HTR-8/SVneo (cell line): Measurements from ENCODE around the gene SEMA4A.
"Not testable (repeated sequence)": the region's sequence is repeated elsewhere in the genome, so short reads cannot be mapped to it uniquely, and the experiment has no call there.

ENCODE experiments used
- DNase-seq: peaks from one replicate; pipeline ENCODE4 v3.0.0; 2011; ENCODE audit warnings: low spot score, mixed read lengths; ENCODE audit not compliant: insufficient read length
- FAIRE-seq: peaks from 2 replicates; lab custom pipeline; 2011; peaks lifted over from hg19 to GRCh38; lab: Jason Lieb, UNC

SEMA4A gene

DNA sequence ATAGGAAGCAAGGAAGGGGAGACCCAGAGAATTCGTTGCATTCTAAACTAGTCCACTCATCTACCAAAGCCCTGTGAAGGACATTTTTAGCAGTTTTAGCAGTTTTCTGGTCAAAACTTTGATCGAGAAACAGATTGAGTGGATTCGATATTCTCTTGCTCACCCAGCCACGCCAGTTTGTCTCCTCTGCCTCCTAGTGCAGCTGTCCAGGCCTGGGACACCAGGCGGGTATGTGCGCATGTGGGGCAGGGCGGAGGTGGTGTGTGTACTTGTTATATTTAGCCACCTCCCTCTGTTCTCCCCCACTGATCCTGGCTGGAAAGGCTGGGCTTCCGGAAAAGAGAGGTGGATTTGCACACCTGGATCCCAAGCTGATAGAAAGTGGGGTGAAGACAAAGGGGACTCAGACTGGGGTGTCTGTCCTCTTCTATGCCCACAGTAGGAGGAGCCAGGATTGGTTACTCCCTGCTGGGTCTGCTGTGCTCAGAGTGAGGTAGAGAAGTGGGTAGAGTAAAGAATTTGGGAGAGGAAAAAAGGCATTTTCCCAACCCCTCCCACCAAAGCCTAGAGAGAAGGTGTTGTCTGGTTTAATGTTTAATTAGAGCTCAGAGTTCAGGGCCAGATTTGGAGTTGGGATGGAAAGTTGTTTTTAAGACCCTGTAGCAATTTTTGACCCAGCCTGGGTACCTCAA, 35.1 kb upstream of the SEMA4A start:
- DNase-seq (no peak), FAIRE-seq (no peak)

DNA sequence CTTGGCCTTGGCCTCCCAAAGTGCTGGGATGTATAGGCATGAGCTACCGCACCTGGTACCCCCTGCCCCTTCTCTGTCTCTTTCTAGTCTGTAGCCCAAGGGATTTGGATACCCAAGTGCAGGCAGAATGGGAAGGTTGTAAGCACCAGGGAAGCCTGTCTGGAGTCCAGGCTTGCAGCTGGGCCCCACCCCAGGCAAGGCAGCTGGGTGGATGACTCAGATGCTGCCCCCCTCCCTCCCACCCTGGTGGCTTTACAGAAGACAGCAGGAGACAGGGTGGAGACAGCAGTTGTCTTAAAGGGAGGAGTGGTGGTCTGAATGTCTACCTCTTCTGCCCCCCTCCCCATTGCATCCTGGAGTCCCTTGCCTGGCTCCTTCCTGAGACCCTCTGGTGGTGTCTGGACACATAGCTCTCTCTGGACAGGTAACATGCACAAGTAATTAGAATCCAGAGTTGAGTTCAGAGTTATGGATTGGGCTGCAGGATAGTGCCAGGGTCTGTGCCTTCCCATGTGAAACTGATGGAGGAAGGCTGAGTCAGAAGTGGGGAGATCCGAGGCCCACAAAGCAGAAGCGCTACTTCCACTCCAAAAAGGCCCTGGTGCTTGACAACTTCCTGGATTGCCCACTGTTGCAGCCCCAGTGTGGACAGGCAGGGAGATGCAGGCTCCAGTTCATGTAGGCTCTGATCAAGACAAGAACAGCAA, 33.7 kb upstream of the SEMA4A start:
- FAIRE-seq, result no peak
- DNase-seq, result peak; percentile 62

DNA sequence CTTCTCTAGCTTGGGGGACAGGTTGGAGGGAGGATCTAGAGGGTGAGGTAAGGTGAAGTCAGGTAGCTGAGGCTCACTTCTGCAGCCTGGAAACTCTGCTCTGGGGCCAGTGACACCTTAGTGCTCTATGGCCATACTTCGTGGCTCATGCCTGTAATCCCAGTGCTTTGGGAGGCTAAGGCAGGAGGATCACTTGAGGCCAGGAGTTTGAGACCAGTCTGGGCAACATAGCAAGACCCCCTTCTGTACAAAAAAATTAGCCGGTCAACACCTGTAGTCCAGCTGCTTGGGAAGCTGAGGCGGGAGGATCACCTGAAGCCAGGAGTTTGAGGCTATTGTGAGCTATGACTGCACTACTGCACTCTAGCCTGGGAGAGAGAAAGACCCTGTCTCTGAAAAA, 33.1 kb upstream of the SEMA4A start:
- DNase-seq (no peak), FAIRE-seq (no peak)

DNA sequence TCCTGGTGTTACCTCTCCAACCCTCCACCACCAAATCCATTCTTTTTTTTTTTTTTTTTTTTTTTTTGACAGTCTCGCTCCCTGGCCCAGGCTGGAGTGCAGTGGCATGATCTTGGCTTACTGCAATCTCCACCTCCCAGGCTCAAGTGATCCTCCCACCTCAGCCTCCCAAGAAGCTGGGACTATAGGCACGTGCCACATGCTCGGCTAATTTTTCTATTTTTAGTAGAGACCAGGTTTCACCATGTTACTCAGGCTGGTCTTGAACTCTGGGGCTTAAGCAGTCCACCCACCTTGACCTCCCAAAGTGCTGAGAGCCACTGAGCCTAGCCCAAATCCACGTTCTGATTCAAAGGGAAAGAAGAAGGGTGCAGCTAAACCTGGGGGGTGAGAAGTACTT, 32.4 kb upstream of the SEMA4A start:
- not testable (repeated sequence) for FAIRE-seq, DNase-seq

DNA sequence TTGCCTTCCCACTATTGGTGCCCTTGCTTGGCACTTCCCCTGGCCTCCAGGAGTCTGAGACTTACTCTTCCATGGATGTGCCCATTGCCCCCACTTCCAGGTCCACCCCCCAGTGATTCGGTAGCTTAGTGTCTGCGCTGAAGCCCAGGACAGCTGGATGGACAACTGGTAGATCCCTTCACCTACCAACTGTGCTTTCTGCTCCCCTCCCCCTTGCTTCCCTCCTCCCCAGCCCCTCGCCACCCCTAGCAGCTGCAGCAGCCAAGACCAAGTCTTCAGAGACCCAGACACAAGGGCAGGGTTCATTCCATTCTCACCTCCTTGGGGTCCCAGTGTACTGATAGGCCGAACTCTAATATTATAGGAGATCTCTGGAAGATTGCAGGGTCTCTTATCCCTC, 31.9 kb upstream of the SEMA4A start:
- no peak for FAIRE-seq

DNA sequence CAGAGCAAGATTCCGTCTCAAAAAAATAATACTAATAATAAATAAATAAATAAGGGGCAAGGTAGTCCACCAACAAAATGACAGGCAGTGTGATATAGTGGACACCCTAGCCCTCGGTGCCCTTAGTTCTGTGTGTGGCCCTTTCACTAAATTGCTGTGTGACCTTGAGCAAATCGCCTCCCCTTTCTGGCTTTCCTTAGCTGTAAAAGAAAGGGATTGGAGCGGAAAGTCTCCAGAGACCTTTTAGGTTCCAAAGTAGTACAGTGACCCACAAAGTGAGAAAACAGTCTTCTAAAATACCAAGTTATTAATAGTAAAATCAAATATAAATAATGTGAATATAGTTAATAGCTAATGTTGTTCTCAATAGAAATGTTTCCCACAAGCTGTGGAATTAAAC, 31.3 kb upstream of the SEMA4A start:
- FAIRE-seq, result no peak

More for the DNA sequence above, 31.9 kb upstream of the SEMA4A start:
- DNase-seq, result no peak

DNA sequence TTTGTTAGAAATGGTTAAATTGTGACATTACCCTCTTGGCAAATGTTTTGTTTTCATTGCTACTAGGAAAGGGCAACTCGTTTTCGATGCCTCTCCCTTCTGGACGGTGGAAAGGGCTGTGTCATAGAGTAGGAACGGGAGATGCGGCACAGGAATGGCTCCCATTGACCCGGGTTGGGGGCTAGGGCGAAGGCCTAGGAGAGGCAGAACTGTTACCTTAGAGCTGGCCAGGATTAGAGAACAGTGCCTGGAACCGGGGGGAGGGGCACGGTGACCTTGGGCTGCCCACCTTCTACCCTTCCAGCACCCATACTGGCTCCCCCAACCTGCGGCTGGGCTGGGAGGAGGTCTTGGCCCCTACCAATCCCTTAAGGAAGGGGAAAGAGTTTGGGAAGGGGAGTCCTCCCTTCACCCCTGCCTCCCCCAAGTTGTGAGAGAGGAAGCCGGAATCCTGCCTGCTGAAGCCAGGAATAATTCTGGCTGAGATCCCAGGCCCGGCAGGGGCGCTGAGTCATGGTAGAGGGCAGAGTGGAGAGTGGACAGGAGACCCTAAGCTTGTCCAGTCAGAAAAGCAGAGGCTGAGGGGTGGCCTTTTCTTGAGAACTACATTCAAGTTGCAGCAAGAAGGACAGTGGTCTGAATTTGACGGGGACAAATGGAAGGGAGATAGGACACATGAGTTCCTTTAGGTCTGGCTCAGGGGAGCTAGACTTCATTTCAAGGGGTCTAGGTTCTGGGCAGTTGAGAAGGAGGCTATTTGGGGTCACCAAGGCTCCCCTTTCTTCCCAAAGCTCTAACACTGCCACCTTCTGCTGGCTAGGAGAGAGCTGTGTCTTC, 30.6 kb upstream of the SEMA4A start:
- FAIRE-seq, result no peak
- DNase-seq, result no peak

More for the DNA sequence above, 31.3 kb upstream of the SEMA4A start:
- DNase-seq, result no peak

DNA sequence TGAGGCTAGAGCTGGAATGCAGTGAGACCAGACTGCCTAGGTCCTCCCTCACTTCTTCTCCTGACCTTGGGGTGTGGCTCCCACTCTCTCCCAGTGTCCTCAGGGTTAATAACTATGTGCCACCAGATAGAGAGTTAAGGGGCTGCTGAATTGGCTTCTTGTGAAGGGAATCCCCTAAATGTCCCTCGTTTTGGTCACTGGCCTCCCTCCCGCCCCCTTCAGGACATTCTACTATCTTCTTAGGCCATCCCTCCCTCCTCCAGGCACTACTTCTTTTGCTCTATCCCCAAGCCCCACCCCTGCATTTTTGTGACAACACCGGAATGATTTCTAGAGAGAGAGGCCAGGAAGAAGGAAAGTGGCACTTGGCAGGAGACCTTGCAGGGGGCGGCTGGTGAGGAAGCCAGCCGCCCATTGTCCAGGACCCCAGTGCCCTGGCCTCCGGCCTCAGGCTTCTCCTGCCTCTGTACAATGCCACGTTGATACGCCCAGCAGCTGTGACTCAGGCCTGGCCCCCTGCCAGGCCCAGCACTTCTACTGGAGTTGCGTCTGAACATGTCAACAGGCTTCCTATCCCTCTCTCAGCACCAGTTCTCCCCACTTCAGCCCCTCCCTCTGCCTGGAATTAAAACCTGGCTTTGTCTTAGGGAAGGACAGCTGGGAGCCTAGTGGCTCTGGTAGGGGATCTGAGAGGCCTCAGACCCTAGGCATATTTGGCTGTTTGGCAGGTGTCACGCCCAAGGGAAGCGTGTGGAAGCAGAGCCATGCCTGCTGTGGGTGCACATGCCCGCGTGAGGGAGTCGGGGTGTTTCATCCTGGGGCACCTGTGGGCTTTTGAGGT, 29.8 kb upstream of the SEMA4A start:
- DNase-seq (peak; percentile 76), FAIRE-seq (no peak)

DNA sequence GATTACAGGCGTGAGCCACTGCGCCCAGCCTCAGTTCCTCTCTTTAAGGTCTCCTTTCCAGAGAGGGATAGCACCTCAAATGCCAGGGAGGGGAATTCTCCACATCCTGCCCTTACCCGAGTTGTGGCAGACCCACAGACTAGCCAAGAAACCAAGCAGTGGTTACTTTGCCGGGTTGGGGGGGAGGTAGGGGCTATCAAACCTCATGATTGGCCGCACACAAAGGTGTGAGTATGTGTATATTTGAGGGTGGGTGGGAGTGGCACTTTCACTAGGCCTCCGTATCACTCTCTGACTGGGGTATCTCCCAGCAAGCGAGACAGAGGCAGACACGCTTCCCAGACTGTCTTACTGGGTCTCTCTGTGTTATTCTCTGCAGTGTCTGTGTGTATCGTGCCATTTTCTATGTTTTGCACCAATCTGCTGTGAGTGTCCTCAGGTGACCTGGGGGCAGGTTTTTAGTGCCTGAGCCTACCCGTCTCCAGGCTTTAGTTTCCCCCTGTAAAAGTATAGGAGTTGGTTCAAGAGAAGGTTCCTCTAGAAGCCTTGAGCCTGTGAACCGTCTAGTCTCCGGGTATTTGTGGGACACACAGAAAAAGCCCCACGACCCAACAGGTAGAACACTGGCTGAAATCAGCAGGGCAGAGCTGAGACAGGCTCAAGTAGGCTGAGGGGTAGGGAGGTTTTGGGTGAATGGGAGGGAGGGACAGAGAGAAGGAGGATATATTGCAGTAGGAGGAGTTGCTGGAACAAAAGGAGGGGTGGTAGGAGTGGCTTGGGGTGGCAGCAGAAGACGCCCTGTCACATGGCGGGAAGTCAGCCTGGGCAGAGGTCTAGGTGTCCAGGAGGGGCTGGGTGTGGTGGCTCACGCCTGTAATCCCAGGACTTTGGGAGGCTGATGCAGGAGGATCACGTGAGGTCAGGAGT, 28.6 kb upstream of the SEMA4A start:
- no peak for FAIRE-seq

DNA sequence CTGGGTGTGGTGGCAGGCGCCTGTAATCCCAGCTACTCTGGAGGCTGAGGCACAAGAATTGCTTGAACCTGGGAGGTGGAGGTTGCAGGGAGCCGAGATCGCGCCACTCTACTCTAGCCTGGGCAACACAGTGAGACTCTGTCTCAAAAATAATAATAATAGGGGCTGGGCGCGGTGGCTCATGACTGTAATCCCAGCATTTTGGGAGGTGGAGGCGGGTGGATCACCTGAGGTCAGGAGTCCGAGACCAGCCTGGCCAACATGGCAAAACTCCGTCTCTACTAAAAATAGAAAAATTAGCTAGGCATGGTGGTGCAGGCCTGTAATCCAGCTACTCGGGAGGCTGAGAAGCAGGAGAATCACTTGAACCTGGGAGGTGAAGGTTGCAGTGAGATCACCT, 27.8 kb upstream of the SEMA4A start:
- FAIRE-seq, result not testable (repeated sequence)

More for the DNA sequence above, 28.6 kb upstream of the SEMA4A start:
- DNase-seq, result no peak

DNA sequence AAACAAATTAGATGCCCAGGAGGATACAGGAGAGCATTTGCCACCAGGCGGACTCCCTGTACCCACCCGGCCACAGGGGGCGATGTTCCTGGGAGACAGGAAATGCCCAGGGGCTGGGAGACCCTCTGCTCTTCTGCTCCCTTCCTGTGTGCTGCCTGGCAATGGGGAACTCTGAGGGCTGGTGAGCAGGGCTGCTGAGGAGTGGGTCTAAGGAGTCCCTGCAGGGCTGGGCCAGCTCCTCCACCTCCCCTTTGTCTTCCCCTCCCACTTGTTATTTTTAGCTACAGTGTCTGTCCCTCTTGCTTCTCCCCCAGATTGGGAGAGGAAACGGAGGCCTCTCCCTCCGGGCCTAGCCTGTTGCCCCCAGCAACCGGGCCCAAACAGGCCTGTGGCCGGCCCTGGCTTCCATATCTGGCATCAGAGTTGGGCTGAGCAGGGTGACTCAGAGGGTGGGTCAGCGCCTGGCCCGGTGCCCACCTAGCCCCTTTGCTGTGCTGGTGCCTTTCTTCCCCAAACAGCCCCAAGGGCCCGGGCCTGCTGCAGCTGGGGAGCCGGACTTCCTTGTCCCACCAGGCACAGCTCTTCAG, 27.2 kb upstream of the SEMA4A start:
- peak; percentile 74 for DNase-seq
- FAIRE-seq, result no peak

More for the DNA sequence above, 27.8 kb upstream of the SEMA4A start:
- not testable (repeated sequence) for DNase-seq

DNA sequence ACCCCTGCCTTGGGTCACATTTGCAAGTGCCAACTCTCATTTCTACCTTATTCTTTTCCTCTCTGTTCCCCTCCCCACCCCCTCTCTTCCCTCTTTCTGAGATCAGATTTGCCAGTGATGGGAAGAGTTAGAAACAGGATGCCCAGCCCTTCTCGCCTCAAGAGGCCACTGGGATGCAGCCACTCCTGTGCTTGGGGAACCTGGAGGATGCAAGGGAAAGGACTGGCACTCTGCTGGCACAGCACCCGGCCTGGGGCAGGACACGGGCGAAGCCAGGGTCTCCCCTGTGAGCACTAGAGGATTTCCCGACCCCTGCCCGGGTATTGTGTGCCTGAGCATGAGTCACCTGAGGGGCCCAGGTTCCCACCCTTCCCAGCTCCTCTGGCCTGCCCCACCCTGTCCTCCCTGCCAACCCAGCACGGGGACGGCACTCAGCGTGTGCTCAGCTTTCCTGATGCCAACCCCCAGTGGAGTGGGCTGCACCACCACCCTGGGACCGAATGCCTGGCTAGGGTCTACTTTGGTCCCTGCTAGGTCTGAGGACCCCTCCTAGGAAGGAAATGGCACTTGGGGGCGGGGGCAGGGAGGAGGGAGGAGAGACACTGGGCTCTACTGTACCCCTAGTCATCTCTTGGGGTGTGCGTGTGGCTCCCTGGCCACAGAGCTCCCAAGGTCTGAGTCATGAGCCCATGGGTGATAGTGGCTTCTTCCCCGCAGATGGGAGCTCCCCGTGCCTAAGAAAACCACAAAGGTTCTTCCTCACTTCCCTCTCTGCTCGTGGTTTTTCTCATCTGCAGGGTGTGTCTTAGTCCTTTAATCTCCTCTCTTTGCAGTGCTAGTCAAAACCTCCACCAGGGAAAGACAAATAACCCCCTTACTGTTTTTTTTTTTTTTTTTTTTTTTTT, 26.5 kb upstream of the SEMA4A start:
- FAIRE-seq, result no peak
- no peak for DNase-seq

DNA sequence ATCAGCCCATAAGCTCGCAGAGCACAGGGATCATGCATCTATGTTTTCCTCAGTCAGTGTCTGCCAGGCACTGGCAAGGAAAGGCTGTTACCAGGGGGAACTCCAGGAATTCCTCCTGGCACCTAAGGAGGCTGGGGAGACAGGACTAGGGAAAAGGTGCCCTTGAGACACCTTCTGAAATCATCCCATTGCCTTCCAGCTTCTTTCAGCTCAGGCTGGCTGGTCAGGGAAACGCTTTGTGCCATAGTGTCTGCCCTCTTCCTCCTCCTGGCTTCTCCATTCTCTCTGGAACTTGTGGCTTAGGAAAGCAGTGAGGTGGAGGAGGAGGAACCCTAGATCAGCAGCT, 25.1 kb upstream of the SEMA4A start:
- DNase-seq, result no peak
- FAIRE-seq, result no peak

DNA sequence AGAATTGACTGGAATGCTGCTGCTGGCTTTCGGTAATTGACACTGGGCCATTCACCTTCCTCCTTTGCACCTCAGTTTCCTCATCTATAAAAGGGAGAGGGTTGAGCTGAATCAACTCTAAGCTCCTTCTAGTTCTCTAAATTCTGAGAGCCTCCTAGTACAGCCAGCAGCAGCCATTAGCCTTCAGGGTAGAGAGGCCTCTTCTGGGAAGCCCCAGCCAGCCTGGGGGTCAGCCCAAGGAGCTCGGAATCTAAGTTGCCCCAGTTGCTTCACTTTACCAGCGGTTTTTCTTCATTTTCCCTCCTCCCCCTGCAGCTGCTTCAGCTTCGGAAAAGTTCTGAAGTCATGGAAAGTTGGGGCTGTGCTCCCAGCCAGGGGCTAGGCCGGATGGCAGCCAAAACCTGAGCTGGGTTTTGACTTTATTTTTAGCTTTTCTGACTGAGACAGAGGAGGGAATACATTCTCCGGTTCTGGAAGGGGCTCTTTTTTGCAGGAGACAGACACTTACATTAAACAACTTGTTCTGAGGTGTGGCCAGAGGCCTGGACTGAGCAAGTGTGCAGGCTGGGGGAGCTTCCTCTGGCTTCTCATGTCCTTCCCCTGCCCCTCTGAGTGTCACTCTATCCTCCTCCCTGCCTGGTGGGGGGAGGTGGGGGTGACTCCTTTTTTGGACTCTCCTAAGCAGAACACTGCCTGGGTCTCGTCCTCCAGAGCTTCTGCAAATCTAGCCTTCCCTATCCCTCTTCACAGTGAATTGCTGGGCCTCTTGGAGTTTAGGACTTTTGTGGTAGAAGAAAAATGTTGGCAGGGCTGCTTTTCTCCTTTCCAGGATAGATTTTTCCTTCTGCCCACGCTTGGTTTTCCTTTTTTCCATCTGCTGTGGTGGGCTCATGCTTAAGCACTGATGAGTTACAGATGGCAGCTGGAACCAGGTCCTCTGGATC, 24.5 kb upstream of the SEMA4A start:
- no peak for FAIRE-seq
- DNase-seq, result no peak

DNA sequence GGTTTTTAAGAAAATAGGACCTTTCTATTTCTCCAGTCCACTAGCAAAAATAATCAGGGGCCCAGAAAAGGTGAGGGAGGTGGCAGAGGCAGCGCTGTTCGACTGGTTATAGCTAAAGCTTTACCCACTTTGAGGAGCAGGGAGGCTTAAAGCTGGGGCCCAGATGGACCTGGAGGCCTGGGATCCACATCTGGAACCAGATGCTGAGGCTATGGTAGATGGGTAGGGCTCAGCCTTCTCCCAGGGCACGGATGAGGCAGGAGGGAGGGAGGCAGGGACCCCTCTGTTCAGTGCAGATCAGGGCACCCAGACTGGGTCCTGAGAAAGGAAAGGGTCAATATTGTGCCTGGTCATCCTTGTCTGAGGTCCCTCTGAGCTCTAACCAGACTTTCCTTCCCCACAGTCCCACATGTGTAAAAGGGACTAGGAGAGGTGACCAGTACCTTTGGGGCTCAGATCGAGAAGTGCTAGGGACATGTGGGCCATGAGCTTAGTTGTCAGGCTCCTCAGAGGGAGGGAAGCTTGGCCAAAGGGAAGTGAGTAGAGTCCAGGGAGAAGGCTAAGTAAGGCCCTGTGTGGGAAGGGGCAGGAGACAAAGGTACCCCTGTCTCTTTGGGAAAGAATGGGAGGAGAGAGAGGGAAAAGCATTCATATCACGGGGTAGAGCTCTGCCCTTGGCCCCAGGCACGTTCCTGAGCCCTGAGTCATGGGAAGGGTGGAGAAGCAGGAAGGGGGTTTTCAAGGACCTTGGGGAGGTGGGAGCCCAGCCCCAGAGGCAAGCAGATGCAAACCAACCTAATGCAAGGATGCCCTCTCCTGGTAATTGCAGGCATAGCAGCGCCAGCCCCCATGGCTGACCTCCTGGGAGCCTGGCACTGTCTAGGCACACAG, 23.5 kb upstream of the SEMA4A start:
- DNase-seq (peak; percentile 91), FAIRE-seq (no peak)

DNA sequence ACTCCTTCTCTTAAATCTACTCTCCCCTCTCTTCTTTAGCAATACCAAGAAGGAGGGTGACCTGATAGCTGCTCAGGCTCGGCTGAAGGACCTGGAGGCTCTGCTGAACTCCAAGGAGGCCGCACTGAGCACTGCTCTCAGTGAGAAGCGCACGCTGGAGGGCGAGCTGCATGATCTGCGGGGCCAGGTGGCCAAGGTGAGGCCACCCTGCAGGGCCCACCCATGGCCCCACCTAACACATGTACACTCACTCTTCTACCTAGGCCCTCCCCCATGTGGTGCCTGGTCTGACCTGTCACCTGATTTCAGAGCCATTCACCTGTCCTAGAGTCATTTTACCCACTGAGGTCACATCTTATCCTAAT, 22.8 kb upstream of the SEMA4A start:
- no peak for DNase-seq
- FAIRE-seq, result no peak
